Urinary bladder (tissue), 4 donors: ENCODE results near the gene TRAPPC2. TPM values are rescaled to one million over a fixed set of nuclear protein-coding genes. Genes with fewer than 3 reads are reported as not detected.

Experiments used
- DNase-seq: peaks from one replicate; pipeline ENCODE4 v3.0.0-alpha.2; 2015; ENCODE audit errors: extremely low spot score
- H3K27ac ChIP-seq: one replicate; pipeline ENCODE4 v1.5.1; 2013; ENCODE audit warnings: low read depth, mild to moderate bottlenecking, moderate library complexity
- H3K36me3 ChIP-seq: one replicate; pipeline ENCODE4 v1.6.1; 2013; ENCODE audit warnings: mild to moderate bottlenecking, moderate library complexity; ENCODE audit not compliant: insufficient read depth
- H3K4me1 ChIP-seq: one replicate; pipeline ENCODE4 v1.6.1; 2013; ENCODE audit warnings: mild to moderate bottlenecking, moderate library complexity; ENCODE audit not compliant: insufficient read depth
- H3K4me3 ChIP-seq: one replicate; pipeline ENCODE4 v1.5.1; 2013; ENCODE audit warnings: low read depth, low read length
- WGBS: extraction: QIAGEN DNeasy Blood & Tissue Kit; methylation state at CpG from one replicate; pipeline ENCODE4 v1.1.7; 2013; 5-methylcytosine and 5-hydroxymethylcytosine counted together
- polyA plus RNA-seq: library from polyadenylated mRNA; stranded (reverse); fragments of 200-250 nt; gene quantifications from one replicate; pipeline ENCODE4 v1.2.3, GENCODE V29; 2013
- total RNA-seq: library from RNA; depleted of rRNA; stranded (reverse); fragments of >200 nt; gene quantifications from one replicate; pipeline ENCODE4 v1.2.3, GENCODE V29; 2014
- donor health status: healthy with polysubstance abuse.
- donor health status: healthy.

TRAPPC2 gene
- 45.0 TPM for total RNA-seq
- 7.7 TPM for polyA plus RNA-seq

DNA sequence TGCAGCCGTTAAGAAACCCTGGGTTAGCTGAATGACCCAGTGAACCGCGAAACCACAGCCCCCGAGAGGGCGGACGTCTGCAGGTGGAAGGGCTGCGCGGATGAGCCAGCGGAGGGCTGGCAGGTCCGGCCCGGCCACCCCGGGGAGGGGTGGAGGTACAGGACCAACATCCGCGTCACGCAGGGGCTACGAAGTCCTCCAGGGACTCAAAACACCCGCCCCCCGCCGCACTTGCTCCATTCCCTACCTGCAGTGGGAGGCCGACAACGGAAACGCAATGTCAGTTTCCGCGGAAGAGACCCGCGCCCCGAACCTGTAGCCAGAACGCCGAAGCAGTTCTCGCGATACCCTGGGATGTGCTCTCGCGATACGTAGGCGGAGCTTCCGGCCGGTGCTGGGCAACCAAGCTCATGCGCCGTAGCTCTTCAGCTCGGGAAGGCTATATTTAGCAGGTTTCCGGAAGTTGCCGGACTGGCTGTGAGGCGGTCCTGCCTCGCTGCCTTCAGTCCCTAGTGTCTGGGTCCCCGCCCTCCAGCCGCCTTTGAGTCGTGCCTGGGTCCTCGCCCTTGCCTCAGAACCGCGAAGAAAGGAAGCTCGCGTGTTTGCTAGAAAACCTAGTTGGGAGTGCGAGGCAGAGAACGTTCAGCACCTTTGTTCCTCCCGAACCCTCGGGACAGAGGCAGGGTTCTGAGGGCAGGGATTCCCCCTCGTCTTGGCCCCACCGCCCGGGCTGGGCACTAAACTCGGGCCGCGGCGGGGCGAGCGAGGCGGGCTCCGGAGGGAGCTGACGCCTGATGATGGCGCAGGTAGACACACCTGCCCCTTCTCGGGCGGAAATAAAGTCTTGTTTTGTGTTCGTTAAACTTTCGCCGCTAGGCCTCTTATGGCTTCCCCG, at the start of gene TRAPPC2, which contains the start of gene OFD1:
TSS of gene TRAPPC2 (minus strand) at position 343 of the 895 bp plus-strand sequence. CDS start 14,657 bp downstream, outside the sequence.
TSS of gene OFD1 (plus strand) at position 471 of the 895 bp plus-strand sequence. CDS start at position 795, 324 bp downstream.
- Histone ChIP-seq H3K4me1 (no peaks in the 10 kb centered on the region), H3K36me3 (no peaks in the 10 kb centered on the region), H3K4me3 (peak within 1 kb of the TSS; percentile 68), H3K27ac (peak within 1 kb of the TSS; percentile 88)
- under 1% methylated on average over 75 of the region's 75 CpGs for WGBS
- peak; percentile 80 for DNase-seq

DNA sequence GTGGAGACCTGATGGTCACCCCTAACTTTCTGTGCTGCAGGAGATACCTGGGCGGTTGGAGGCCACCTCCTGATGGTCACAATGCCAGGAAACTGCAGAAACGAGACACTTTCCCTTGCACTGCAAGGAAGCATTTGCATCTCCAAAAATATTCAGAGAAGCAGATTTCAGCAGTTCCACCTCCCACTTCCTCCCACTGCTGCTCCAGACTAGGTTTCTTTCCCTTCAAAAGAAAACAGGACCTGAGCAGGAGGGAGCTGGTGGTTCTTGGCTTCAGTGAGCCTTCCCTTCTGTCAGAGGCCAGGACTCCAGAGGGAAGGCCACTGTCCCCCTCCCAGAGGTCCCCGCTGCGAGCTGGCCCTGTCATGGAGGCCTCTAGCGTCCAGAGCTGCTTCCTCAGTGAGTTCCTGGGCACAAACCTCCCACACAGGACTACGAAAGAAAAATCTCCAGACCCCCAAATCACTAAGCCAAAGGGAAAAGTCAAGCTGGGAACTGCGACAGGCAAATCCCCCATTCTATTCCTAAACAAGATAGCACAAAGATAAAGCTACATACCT, 46.5 kb upstream of the TRAPPC2 start:
- WGBS: 68% methylated on average over 7 of the region's 7 CpGs

DNA sequence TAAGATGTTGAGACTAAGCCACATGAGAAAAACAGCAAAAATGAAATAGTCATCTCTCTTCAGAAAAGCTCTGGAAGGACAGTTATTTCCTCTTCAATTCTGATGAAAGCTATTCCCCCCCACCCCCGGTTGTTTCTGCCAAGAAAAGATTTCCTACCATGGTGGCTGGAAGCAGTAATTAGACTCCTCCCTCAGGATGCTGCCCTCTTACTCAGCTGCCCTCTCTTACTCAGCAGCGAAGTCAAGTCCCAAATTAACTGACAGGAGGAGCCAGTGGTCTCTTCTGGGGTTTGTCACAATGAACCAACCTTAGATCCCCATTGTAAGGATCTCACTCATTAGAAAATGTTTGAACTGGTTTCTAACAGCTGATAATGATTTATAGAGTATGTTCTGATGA, 44.5 kb upstream of the TRAPPC2 start:
- WGBS: 21% methylated on average over 2 of the region's 2 CpGs
- H3K36me3 ChIP-seq: peaks cover 2% of the 10 kb centered on the region
- DNase-seq: no peak
- H3K4me3 ChIP-seq: no peak overlapping the region
- H3K4me1 ChIP-seq: no peaks in the 10 kb centered on the region
- H3K27ac ChIP-seq: no peak overlapping the region

More for the DNA sequence above, 46.5 kb upstream of the TRAPPC2 start:
- no peaks in the 10 kb centered on the region for H3K36me3 ChIP-seq
- no peaks in the 10 kb centered on the region for H3K4me1 ChIP-seq
- no peak overlapping the region for H3K27ac ChIP-seq
- no peak overlapping the region for H3K4me3 ChIP-seq
- DNase-seq: no peak

DNA sequence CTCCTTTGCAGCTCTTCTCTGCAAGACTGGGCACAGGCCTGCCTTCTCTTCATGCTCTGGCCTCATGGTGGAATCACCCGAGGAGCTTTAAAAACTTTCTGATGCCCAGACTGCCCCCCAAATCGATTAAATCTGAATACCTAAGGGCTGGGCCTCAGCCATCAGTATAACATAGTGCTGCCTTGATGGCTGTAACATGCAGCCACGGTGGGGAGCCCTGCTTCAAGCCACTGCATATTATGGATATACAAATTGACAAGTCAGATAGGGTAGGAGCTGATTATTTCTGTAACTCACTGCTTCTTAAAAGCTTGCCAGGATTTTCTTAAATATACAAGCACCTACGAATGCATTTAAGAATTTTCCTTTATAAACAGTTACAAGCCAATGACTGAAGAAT, 42.0 kb upstream of the TRAPPC2 start:
- Histone ChIP-seq H3K4me3 (no peak overlapping the region), H3K4me1 (no peaks in the 10 kb centered on the region), H3K27ac (no peak overlapping the region), H3K36me3 (peaks cover 4% of the 10 kb centered on the region)
- DNase-seq: no peak
- WGBS: 50% methylated on average over 4 of the region's 4 CpGs

DNA sequence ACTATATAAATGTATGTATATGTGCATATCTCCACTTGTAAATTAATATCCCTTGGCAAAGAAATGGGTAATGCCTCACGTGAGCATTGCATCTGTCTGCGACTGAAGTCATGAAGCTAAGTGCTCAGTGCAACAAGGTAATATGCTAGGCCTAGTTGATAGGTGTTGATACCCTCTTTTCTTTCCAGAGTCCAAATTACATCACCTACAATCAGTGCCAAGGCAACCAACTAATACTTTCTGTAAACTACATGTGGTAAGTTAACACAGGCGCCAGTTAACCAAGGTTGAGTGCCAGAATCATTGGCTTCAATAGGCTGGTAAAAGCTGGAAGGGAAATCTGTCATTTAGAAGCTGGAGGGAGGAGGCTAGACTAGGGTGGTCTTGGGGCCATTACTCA, 41.4 kb upstream of the TRAPPC2 start:
- Histone ChIP-seq H3K36me3 (peaks cover 4% of the 10 kb centered on the region), H3K4me1 (no peaks in the 10 kb centered on the region), H3K4me3 (no peak overlapping the region), H3K27ac (no peak overlapping the region)
- WGBS: 95% methylated on average over 3 of the region's 3 CpGs
- DNase-seq: no peak

DNA sequence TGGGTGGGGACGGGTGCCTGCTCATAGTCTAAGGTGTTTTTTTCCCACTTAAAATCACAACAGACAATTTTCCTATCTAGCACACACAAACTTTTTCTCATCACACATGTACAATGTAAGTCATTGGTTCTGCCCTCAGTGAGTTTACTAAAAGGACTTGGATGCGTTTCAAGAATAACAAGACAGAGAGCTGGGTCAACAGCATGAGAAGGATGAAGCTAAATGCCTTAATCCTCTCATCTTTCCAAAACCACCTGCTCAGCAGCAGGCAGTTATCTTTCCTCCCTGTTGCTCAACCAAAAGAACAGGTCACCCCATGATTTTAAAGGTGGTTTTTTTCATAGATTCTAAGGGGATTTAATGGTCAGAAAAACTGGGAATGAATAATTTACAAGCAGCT, 40.3 kb upstream of the TRAPPC2 start:
- DNase-seq: no peak
- WGBS: 82% methylated on average over 2 of the region's 2 CpGs
- peaks cover 4% of the 10 kb centered on the region for H3K36me3 ChIP-seq
- no peak overlapping the region for H3K4me3 ChIP-seq
- H3K4me1 ChIP-seq: no peaks in the 10 kb centered on the region
- H3K27ac ChIP-seq: no peak overlapping the region

DNA sequence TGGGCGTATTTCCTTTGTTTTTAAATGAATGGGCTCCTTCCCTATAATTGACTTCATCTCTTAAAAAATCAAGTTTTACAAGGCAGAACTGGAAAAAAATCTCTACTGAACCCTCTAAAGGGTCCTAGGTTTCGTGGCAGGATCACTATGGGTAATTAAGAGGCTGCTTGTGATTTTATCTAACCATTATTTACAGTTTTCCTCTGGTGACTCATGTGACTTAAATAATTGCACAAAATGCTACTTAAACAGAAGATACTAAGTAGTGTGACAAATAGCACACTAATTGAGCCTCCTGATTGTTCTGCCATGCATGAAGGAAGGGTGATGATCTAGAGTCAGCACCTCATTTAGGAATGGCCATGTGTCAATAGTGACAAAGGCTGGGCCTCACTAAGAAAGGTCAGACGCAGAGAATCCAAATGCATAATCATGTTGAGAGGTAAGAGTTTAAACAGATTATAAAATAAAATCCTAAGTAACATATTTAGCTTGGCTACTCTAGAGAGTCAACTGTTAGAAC, 35.7 kb upstream of the TRAPPC2 start:
- peaks cover 1% of the 10 kb centered on the region for H3K36me3 ChIP-seq
- no peak overlapping the region for H3K4me3 ChIP-seq
- no peak for DNase-seq
- H3K27ac ChIP-seq: no peak overlapping the region
- no peaks in the 10 kb centered on the region for H3K4me1 ChIP-seq
- WGBS: 87% methylated on average over 3 of the region's 3 CpGs

DNA sequence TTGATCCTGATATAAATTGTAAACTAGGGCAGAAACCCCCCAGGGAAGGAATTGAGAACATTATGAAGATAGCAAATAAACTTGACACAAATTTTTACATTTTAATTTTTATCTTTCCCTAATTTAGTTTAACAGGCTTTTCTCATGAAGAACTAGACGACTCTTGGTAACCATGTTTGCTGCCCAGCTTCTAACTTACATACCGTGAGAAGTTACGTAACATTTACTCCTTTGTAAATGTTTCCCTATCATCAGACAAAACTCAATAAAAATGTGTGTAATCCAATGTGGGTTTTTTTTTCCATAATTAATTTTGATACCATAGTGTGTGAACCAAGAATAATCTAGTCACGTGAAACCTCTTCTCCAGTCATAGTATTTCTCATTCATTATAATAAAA, 34.5 kb upstream of the TRAPPC2 start:
- DNase-seq: no peak
- Histone ChIP-seq H3K36me3 (peaks cover 1% of the 10 kb centered on the region), H3K27ac (no peak overlapping the region), H3K4me3 (no peak overlapping the region), H3K4me1 (no peaks in the 10 kb centered on the region)
- WGBS: 92% methylated on average over 4 of the region's 4 CpGs

DNA sequence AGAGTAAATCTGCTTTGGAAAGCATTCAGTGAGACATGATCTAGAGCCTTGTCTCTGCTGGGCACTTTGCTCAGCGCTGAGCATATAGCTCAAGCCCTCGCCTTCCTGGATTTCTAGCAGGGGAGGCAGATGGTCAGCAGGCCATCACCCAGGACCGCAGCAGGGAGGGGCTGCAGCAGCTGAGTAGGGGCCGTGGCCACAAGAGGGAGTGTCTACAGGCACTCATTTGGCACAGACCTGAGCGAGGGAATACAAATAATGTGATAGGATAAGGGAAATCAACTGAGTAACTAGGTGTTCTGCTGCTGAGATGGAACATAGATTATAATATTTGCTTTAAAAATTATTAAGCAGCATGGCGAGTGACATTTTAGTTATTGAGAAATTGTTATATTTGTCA, 30.3 kb upstream of the TRAPPC2 start:
- Histone ChIP-seq H3K36me3 (peaks cover 2% of the 10 kb centered on the region), H3K27ac (no peak overlapping the region), H3K4me3 (no peak overlapping the region), H3K4me1 (no peaks in the 10 kb centered on the region)
- WGBS: 51% methylated on average over 6 of the region's 6 CpGs
- no peak for DNase-seq

DNA sequence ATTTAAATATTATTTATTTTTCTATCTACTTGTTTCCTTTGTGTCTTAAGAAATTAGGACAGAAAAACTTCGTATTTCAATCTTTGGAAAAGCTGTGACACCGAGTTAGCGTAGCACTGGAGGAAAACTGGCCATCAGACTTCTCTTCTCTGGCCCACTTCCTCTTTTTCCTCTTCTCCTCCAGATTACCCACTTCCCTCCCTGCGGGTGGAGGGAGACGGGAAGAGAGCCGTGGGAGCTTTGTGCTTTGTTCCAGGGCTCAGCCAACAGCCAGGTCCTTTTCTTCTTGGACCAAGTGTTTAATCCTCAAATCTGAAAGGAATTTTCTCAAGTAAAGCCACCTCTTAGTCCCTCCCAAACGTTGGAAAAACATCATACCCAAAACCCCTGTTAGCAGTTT, 29.9 kb upstream of the TRAPPC2 start:
- Histone ChIP-seq H3K4me1 (no peaks in the 10 kb centered on the region), H3K27ac (no peak overlapping the region), H3K36me3 (peaks cover 2% of the 10 kb centered on the region), H3K4me3 (no peak overlapping the region)
- DNase-seq: no peak
- WGBS: 46% methylated on average over 7 of the region's 7 CpGs

DNA sequence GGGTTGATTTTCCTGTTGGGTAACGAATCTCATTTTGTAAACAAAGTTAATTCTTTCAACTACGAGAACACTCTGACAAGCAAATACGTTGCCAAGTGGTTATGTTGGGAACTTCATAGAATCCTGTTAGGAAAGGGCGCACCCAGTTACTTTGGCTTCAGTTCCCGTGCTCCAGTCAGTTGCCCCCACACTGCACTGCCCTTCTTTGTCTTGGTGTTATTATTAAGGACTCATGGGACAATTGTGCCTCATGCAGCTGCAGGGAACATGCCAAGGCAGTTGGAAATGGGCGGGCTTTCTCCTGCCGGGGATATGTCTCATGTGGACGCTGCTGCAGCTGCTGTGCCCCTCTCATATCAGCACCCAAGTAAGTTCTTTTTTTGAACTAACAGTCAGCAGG, 29.1 kb upstream of the TRAPPC2 start:
- Histone ChIP-seq H3K4me3 (no peak overlapping the region), H3K36me3 (peaks cover 2% of the 10 kb centered on the region), H3K4me1 (no peaks in the 10 kb centered on the region), H3K27ac (no peak overlapping the region)
- 45% methylated on average over 8 of the region's 8 CpGs for WGBS
- DNase-seq: no peak

DNA sequence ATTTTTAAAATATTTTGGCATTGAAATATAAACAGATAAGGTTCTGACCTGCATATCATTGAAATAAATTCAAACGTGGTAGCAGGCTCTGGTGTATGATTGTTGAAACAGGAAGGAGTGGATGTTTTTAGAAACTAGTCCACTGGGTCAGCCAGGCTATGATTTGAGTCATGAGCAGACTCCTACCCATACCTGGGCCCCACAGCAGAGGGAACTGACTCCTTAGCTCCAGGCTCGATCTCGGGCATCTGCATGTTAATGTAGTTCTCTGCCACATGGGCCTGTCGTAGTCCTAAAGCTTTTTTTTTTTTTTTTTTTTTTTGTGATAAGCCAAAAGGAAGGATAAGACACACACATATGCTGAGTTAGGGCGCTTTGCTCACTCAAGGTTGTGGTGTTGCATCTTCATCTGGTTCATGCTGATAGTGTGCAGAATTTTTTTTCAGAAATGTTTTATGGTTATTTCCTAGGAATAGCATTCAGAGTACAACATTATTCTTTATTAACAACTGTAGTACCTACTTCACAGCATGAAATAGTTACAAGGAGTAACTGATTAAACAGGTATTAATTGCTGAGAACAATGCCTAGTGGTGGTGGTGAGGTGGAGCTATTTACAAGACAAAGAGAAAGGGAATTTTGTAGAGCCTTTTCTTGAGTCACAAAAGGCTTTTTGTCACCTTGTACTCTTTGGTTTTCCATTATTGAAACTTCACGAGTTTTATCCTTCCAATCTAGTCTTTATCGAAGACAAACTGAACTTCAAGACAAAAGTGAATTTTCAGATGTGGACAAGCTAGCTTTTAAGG, 27.4 kb upstream of the TRAPPC2 start:
- H3K36me3 ChIP-seq: peaks cover 3% of the 10 kb centered on the region
- H3K4me3 ChIP-seq: no peak overlapping the region
- WGBS: 61% methylated on average over 7 of the region's 7 CpGs
- H3K4me1 ChIP-seq: no peaks in the 10 kb centered on the region
- H3K27ac ChIP-seq: no peak overlapping the region
- no peak for DNase-seq

DNA sequence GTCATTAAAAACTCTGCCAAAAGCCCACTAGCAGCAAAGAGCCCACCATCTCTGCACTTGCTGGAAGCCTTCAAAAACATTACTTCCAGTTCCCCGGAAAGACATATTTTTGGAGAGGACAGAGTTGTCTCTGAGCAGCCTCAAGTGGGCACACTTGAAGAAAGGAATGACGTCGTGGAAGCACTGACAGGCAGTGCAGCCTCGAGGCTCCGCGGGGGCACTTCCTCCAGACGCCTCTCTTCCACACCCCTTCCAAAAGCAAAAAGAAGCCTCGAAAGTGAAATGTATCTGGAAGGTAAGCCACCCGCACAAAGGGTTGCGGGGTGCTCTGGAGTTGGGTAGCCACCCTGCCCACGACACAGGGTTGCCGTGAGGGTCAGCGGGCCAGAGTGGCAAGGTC, 26.0 kb upstream of the TRAPPC2 start:
- no peaks in the 10 kb centered on the region for H3K4me1 ChIP-seq
- 73% methylated on average over 13 of the region's 13 CpGs for WGBS
- peaks cover 4% of the 10 kb centered on the region for H3K36me3 ChIP-seq
- H3K27ac ChIP-seq: no peak overlapping the region
- H3K4me3 ChIP-seq: no peak overlapping the region
- no peak for DNase-seq
